Measurements from ENCODE around the gene FOXQ1. TPM values are rescaled to one million over a fixed set of nuclear protein-coding genes. Genes with fewer than 3 reads are reported as not detected.

The FOXQ1 gene
- total and polyA plus RNA-seq, 4 donors, result 0.28 to 1.1 TPM; not detected in 2

- Histone ChIP-seq H3K4me3 (ENCODE audit: low read depth in 1 of 3, low read length in 3 of 3) (no peak overlapping the region), H3K27me3 (ENCODE audit: control insufficient read depth in 4 of 4, insufficient read depth in 4 of 4, low read length in 3 of 4) (peaks cover 0 to 5% (median 3%) of the 10 kb centered on the region in 4 donors), H3K36me3 (ENCODE audit: control insufficient read depth in 4 of 4, insufficient read depth in 3 of 4, low read depth in 1 of 4, low read length in 3 of 4) (no peaks in the 10 kb centered on the region), H3K4me1 (ENCODE audit: control insufficient read depth in 4 of 4, insufficient read depth in 4 of 4, low read length in 3 of 4) (no peaks in the 10 kb centered on the region), H3K9me3 (ENCODE audit: control insufficient read depth in 4 of 4, low read length in 3 of 4) (no peaks in the 10 kb centered on the region), H3K27ac (ENCODE audit: low read depth in 1 of 2, low read length in 2 of 2) (no peak overlapping the region), H3K9ac (ENCODE audit: low read depth in 1 of 2, low read length in 2 of 2) (no peak overlapping the region)
- 81% methylated on average over 4 of the region's 4 CpGs for WGBS
- TF ChIP-seq SP1 (IDR thresholded peaks at IDR 0.05) (no peak), REST (IDR thresholded peaks at IDR 0.05) (no peak), JUND (IDR thresholded peaks at IDR 0.05) (no peak), RXRA (IDR thresholded peaks at IDR 0.05) (no peak), YY1 (IDR thresholded peaks at IDR 0.05) (no peak), CTCF (IDR thresholded peaks at IDR 0.05; ENCODE audit: low read depth, low read length, missing input control) (no peak), ATF3 (IDR thresholded peaks at IDR 0.05) (no peak), TAF1 (conservative IDR thresholded peaks at IDR 0.05) (no peak), FOXA1 (IDR thresholded peaks at IDR 0.05) (no peak), FOXA2 (IDR thresholded peaks at IDR 0.05) (no peak)
- DNase-seq (ENCODE audit: low spot score), result no peak
Observed at GRCh38 chr6:1363298-1363697, 51.4 kb downstream of the FOXQ1 start.

GRCh38 chr6:1363729-1364572 is 52.1 kb downstream of the FOXQ1 start:
- peaks cover 0 to 5% (median 3%) of the 10 kb centered on the region in 4 donors for H3K27me3 ChIP-seq (ENCODE audit: control insufficient read depth in 4 of 4, insufficient read depth in 4 of 4, low read length in 3 of 4)
- 53% methylated on average over 16 of the region's 16 CpGs for whole genome bisulfite sequencing
- no peaks in the 10 kb centered on the region for H3K36me3 ChIP-seq (ENCODE audit: control insufficient read depth in 4 of 4, insufficient read depth in 3 of 4, low read depth in 1 of 4, low read length in 3 of 4)
- no peaks in the 10 kb centered on the region for H3K4me1 ChIP-seq (ENCODE audit: control insufficient read depth in 4 of 4, insufficient read depth in 4 of 4, low read length in 3 of 4)
- H3K4me3 ChIP-seq (ENCODE audit: low read depth in 1 of 3, low read length in 3 of 3), result no peak overlapping the region
- no peak overlapping the region for H3K9ac ChIP-seq (ENCODE audit: low read depth in 1 of 2, low read length in 2 of 2)
- DNase-seq (ENCODE audit: low spot score), result no peak
- H3K27ac ChIP-seq (ENCODE audit: low read depth in 1 of 2, low read length in 2 of 2), result no peak overlapping the region
- TF ChIP-seq SP1 (IDR thresholded peaks at IDR 0.05), result no peak
- TF ChIP-seq CTCF (IDR thresholded peaks at IDR 0.05; ENCODE audit: low read depth, low read length, missing input control), result peak; percentile 23
- no peak for TF ChIP-seq JUND (IDR thresholded peaks at IDR 0.05)
- peak; percentile 43 to 55 for TF ChIP-seq RAD21 (IDR thresholded peaks at IDR 0.05)
- no peak for TF ChIP-seq ZBTB33 (IDR thresholded peaks at IDR 0.05)
- no peak for TF ChIP-seq TAF1 (conservative IDR thresholded peaks at IDR 0.05)
- peak; percentile 22 for TF ChIP-seq NR2F2 (IDR thresholded peaks at IDR 0.05)
- TF ChIP-seq FOXA2 (IDR thresholded peaks at IDR 0.05), result no peak
- H3K9me3 ChIP-seq (ENCODE audit: control insufficient read depth in 4 of 4, low read length in 3 of 4), result no peaks in the 10 kb centered on the region
